GM23338 (cell line): Measurements from ENCODE around the gene FRG2C. TPM values are rescaled to one million over a fixed set of nuclear protein-coding genes. Genes with fewer than 3 reads are reported as not detected.
"Not testable (repeated sequence)": the region's sequence is repeated elsewhere in the genome, so short reads cannot be mapped to it uniquely, and the experiment has no call there.

ENCODE experiments used
- ATAC-seq: fragments of 200-7000 bp; cut with Tn5 transposase; 3 replicates; pipeline ENCODE4 v1.9.1; 2020
- DNase-seq: peaks from one replicate; pipeline ENCODE4 v3.0.0-alpha.2; 2015; ENCODE audit warnings: low spot score
- H2AFZ ChIP-seq: fragments of 200-600 bp; sonication (generic); 2 replicates; pipeline ENCODE4 v1.8.0; 2016; ENCODE audit warnings: antibody characterized with exemption, mild to moderate bottlenecking, moderate library complexity
- H3F3A ChIP-seq: fragments of 200-600 bp; sonication (generic); replicated peaks from 2 replicates; pipeline ENCODE4 v1.8.0; 2017; ENCODE audit warnings: antibody characterized with exemption, mixed run types, low read depth
- H3K27ac ChIP-seq: fragments of 200-600 bp; sonication (generic); 2 replicates; pipeline ENCODE4 v1.6.1; 2016; ENCODE audit warnings: low read depth
- H3K27me3 ChIP-seq: fragments of 200-600 bp; sonication (generic); 2 replicates; pipeline ENCODE4 v1.8.0; 2016; ENCODE audit warnings: mild to moderate bottlenecking, mixed run types, moderate library complexity; ENCODE audit not compliant: insufficient read depth
- H3K36me3 ChIP-seq: fragments of 200-600 bp; sonication (generic); 2 replicates; pipeline ENCODE4 v1.8.0; 2016; ENCODE audit warnings: mild to moderate bottlenecking; ENCODE audit not compliant: insufficient read depth
- H3K4me1 ChIP-seq: fragments of 200-600 bp; sonication (generic); 2 replicates; pipeline ENCODE4 v1.8.0; 2016; ENCODE audit warnings: mild to moderate bottlenecking, moderate library complexity; ENCODE audit not compliant: insufficient read depth
- H3K4me2 ChIP-seq: fragments of 200-600 bp; sonication (generic); 2 replicates; pipeline ENCODE4 v1.7.1; 2017; ENCODE audit warnings: mixed run types
- H3K4me3 ChIP-seq: fragments of 200-600 bp; sonication (generic); 2 replicates; pipeline ENCODE4 v1.6.1; 2016; ENCODE audit warnings: mixed run types
- H3K79me2 ChIP-seq: fragments of 200-600 bp; sonication (generic); replicated peaks from 2 replicates; pipeline ENCODE4 v1.8.0; 2017; ENCODE audit warnings: mild to moderate bottlenecking; ENCODE audit not compliant: insufficient read depth
- H3K9me2 ChIP-seq: fragments of 200-600 bp; sonication (generic); 2 replicates; pipeline ENCODE4 v1.8.0; 2017; ENCODE audit not compliant: insufficient read depth
- H4K20me1 ChIP-seq: fragments of 200-600 bp; sonication (generic); replicated peaks from 2 replicates; pipeline ENCODE4 v1.8.0; 2017; ENCODE audit warnings: mild to moderate bottlenecking; ENCODE audit not compliant: insufficient read depth
- H3K27ac Mint-ChIP-seq: 2 replicates; pipeline ENCODE4 v1.8.0; 2020; ENCODE audit warnings: inconsistent platforms, mild to moderate bottlenecking, moderate library complexity, mixed read lengths
- H3K27me3 Mint-ChIP-seq: 3 replicates; pipeline ENCODE4 v1.8.0; 2022; ENCODE audit warnings: low read depth, mild to moderate bottlenecking, moderate library complexity, mixed read lengths, inconsistent platforms; ENCODE audit not compliant: insufficient read depth, poor library complexity
- H3K36me3 Mint-ChIP-seq: 3 replicates; pipeline ENCODE4 v1.8.0; 2021; ENCODE audit warnings: low read depth, mild to moderate bottlenecking, inconsistent platforms, moderate library complexity, mixed read lengths
- H3K4me1 Mint-ChIP-seq: 3 replicates; pipeline ENCODE4 v1.8.0; 2020; ENCODE audit warnings: mild to moderate bottlenecking, inconsistent platforms, mixed read lengths
- H3K4me3 Mint-ChIP-seq: 3 replicates; pipeline ENCODE4 v1.8.0; 2021; ENCODE audit warnings: moderate library complexity, mild to moderate bottlenecking, inconsistent platforms, mixed read lengths
- H3K9me3 Mint-ChIP-seq: 3 replicates; pipeline ENCODE4 v1.8.0; 2020; ENCODE audit warnings: moderate library complexity, mild to moderate bottlenecking, inconsistent platforms, mixed read lengths
- EZH2 ChIP-seq: fragments of 200-600 bp; sonication (generic); IDR thresholded peaks from one replicate; pipeline ENCODE4 v1.8.0; 2017; ENCODE audit warnings: antibody characterized with exemption, mild to moderate bottlenecking, low read depth; ENCODE audit not compliant: unreplicated experiment
- EZH2phosphoT487 ChIP-seq: fragments of 200-600 bp; sonication (generic); IDR thresholded peaks from one replicate; pipeline ENCODE4 v1.8.1; 2018; ENCODE audit warnings: antibody characterized with exemption; ENCODE audit not compliant: unreplicated experiment
- polyA plus RNA-seq: library from polyadenylated mRNA; unstranded; fragments of >200 nt; fragmentation: Nextera tagmentation; extraction: Ambion mirVana; gene quantifications from 2 replicates; pipeline ENCODE4 v1.2.1, GENCODE V29; 2016
- total RNA-seq: library from RNA; depleted of rRNA; stranded (reverse); fragments of >200 nt; shearing (Covaris generic); gene quantifications from 2 replicates; pipeline ENCODE4 v1.2.3, GENCODE V29; 2014

The FRG2C gene
- total and polyA plus RNA-seq, 2 experiments from 2014 or later = 0.10 to 0.23 TPM

DNA sequence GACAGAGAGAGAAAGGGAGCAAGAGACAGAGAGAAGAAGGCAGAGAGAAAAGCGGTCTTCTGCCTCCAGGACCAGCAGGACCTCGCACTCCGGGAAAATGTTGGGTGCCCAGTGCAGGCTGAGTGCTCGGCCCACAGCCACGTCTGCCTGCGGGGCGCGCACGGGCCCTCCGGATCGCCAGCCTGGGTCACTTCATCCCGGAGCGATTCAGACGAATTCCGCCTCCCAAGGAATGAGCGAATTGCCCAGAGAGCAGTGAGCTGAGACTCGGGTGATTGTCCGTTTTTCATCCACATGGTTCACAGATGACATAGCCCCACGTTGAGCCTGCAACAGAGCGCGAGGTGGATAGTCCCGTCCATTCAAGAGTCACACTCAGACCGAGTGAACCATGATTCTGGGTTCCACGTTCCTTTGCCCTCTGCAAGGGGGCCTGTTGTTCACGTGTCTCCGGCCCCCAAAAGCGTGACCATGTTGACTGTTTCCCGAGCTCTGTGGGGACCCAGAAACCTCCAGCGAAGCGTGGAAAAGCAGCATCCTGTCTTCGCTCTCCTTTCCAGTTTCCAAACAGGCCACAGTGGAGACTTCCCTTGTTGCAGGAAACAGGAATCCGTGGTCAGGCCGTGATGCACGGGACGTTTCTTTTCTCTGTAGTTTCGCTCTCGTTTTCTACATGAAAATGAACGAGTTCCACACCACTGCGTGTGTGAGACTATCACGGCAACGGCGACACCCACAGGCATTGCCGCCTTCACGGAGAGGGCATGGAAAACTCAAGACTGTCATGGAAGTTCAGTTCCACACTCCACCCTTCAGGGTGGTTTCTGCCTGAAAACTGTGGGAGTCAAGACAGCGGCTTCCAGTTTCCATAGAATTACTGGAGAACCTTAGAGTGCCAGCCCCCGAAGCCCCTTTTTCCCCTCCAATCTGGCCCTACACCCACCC is 3.9 kb downstream of the FRG2C start:
- Histone ChIP-seq H3K4me2 (peak overlapping the region; percentile 91), H3K27me3 (peaks cover 96% of the 10 kb centered on the region), H3K4me3 (peak overlapping the region; percentile 67), H3K4me1 (peaks cover 11% of the 10 kb centered on the region; the same call in 1 of the 2 replicates), H2AFZ (peak overlapping the region; percentile 69)
- peaks cover 21% of the 10 kb centered on the region for H3K4me1 Mint-ChIP-seq
- not testable (repeated sequence) for H3K27ac ChIP-seq, H3K27ac Mint-ChIP-seq, H3K36me3 ChIP-seq, H3K79me2 ChIP-seq, ATAC-seq, H3F3A ChIP-seq, H4K20me1 ChIP-seq, H3K9me2 ChIP-seq
- TF ChIP-seq EZH2phosphoT487 (peak; percentile 59), EZH2 (peak; percentile 95)
- H3K27me3 Mint-ChIP-seq = peaks cover 81% of the 10 kb centered on the region
- peaks cover 16% of the 10 kb centered on the region for H3K36me3 Mint-ChIP-seq
- H3K4me3 Mint-ChIP-seq = peak overlapping the region; percentile 71
- DNase-seq = peak; percentile 30
- peaks cover 58% of the 10 kb centered on the region for H3K9me3 Mint-ChIP-seq

DNA sequence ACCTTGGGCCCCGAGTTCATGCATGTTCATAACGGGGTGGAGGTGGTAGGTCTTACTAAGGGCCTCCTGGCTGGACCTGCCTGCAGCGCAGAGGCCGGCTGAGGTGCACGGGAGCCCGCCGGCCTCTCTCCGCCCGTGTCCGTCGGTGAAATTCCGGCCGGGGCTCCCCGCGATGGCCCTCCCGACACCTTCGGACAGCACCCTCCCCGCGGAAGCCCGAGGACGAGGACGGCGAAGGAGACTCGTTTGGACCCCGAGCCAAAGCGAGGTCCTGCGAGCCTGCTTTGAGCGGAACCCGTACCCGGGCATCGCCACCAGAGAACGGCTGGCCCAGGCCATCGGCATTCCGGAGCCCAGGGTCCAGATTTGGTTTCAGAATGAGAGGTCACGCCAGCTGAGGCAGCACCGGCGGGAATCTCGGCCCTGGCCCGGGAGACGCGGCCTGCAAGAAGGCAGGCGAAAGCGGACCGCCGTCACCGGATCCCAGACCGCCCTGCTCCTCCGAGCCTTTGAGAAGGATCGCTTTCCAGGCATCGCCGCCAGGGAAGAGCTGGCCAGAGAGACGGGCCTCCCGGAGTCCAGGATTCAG is 4.7 kb downstream of the FRG2C start:
- Histone ChIP-seq H3K4me2 (peak overlapping the region; percentile 91), H3K27me3 (peaks cover 98% of the 10 kb centered on the region), H3K4me3 (peak overlapping the region; percentile 67), H3K4me1 (peaks cover 14% of the 10 kb centered on the region)
- not testable (repeated sequence) for H4K20me1 ChIP-seq, H3K27ac ChIP-seq, H3K27ac Mint-ChIP-seq, H3K79me2 ChIP-seq, H3F3A ChIP-seq, H3K9me2 ChIP-seq, H3K36me3 ChIP-seq, DNase-seq, H2AFZ ChIP-seq
- H3K4me1 Mint-ChIP-seq = peaks cover 23% of the 10 kb centered on the region
- peak overlapping the region; percentile 36 for H3K4me3 Mint-ChIP-seq
- peaks cover 17% of the 10 kb centered on the region for H3K36me3 Mint-ChIP-seq
- peak; percentile 10 for ATAC-seq
- TF ChIP-seq EZH2 = peak; percentile 94
- TF ChIP-seq EZH2phosphoT487 = peak; percentile 63
- peaks cover 83% of the 10 kb centered on the region for H3K27me3 Mint-ChIP-seq
- peaks cover 56% of the 10 kb centered on the region for H3K9me3 Mint-ChIP-seq

DNA sequence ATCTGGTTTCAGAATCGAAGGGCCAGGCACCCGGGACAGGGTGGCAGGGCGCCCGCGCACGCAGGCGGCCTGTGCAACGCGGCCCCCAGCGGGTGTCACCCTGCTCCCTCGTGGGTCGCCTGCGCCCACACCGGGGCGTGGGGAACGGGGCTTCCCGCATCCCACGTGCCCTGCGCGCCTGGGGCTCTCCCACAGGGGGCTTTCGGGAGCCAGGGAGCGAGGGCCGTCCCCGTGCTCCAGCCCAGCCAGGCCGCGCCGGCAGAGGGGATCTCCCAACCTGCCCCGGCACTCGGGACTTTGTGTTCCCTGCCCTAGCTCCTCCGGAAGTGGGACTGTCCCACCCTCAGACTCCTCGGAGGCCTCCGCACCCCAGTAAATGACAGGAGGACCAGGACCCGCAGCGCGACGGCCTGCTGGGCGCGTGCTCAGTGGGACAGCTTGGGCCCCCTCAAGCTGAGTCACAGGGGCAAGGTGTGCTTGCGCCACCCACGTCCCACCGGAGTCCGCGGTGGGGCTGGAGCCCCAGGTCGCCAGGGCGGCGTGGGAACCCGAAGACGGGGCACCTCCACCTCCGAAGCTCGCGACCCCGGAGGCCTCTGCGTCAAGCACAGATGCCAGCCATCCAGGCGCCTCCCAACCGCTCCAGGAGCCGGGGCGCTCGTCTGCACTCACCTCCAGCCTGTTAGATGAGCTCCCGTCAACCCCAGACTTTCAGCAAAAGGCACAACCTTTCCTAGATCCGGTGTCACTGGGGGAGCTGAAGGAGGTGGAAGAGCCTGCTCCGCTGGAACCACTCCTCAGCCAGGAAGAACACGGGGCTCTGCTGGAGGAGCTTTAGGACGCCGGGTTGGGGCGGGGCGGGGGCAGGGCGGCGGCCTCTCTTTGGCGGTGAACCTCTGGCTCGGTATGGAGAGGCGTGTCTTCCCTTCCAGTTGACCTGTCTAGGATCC is 5.5 kb downstream of the FRG2C start:
- peaks cover 21% of the 10 kb centered on the region for H3K36me3 Mint-ChIP-seq
- H4K20me1 ChIP-seq, H3K9me2 ChIP-seq, H2AFZ ChIP-seq, H3K79me2 ChIP-seq, H3F3A ChIP-seq, H3K36me3 ChIP-seq, H3K27ac Mint-ChIP-seq, H3K27ac ChIP-seq: not testable (repeated sequence)
- peak; percentile 24 for TF ChIP-seq EZH2phosphoT487
- peaks cover 55% of the 10 kb centered on the region for H3K9me3 Mint-ChIP-seq
- DNase-seq (peak; percentile 84), ATAC-seq (peak; percentile 32)
- Histone ChIP-seq H3K4me1 (peaks cover 14% of the 10 kb centered on the region), H3K27me3 (peaks cover 92% of the 10 kb centered on the region), H3K4me2 (peak overlapping the region; percentile 91), H3K4me3 (peak overlapping the region; percentile 67)
- peaks cover 23% of the 10 kb centered on the region for H3K4me1 Mint-ChIP-seq
- H3K4me3 Mint-ChIP-seq = peak overlapping the region; percentile 72
- H3K27me3 Mint-ChIP-seq = peaks cover 76% of the 10 kb centered on the region
